HG03095 (cell line): Measurements from ENCODE around the gene OR1J1.

ENCODE experiments used
- ATAC-seq: cut with Tn5 transposase; IDR thresholded peaks from one replicate; pipeline ENCODE4 v1.9.1; 2021; ENCODE audit warnings: moderate library complexity; ENCODE audit not compliant: unreplicated experiment

The OR1J1 gene, protein sequence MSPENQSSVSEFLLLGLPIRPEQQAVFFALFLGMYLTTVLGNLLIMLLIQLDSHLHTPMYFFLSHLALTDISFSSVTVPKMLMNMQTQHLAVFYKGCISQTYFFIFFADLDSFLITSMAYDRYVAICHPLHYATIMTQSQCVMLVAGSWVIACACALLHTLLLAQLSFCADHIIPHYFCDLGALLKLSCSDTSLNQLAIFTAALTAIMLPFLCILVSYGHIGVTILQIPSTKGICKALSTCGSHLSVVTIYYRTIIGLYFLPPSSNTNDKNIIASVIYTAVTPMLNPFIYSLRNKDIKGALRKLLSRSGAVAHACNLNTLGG

DNA sequence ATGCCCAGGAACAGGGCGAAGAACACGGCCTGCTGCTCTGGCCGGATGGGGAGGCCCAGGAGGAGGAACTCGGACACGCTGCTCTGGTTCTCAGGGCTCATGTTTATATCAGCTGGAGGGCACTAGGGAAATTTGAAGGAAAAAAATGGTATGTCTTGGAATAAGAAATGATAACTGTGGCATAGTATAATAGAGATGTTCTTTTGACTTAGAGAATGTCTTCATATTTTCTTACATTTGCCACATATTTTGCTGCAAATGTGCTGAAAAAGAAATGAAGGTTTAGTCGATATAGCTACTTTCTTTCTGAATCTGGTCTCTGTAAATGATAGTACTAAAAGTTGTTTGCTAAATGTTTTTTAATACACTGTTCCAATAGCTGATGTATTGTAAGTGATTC is at the start of gene OR1J1:
TSS of gene OR1J1 (minus strand) at position 101 of the 400 bp plus-strand sequence. CDS start at position 101, 0 bp downstream.
- ATAC-seq = no peak

DNA sequence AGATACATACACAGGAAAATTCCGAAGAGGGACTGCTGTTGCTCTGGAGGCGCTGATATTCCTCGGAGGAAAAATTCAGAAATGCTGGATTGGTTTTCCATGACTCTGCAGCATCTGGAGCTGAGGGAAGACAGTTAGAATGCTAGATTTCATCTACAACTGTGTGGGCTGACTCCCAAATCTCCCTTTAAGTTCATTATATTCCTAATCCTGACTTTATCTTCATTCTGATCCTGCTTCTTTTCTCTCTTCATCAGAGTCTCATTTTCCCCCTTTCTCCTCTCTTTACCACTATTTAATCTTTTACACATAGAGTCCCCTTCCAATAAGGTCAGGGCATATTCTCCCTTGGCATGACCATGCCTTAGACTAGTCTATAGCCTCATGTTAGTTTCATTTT is 49.5 kb upstream of the OR1J1 start, which contains the start of gene OR1N1:
TSS of gene OR1N1 (minus strand) at position 101 of the 400 bp plus-strand sequence. CDS start at position 101, 0 bp downstream.
- ATAC-seq = no peak

DNA sequence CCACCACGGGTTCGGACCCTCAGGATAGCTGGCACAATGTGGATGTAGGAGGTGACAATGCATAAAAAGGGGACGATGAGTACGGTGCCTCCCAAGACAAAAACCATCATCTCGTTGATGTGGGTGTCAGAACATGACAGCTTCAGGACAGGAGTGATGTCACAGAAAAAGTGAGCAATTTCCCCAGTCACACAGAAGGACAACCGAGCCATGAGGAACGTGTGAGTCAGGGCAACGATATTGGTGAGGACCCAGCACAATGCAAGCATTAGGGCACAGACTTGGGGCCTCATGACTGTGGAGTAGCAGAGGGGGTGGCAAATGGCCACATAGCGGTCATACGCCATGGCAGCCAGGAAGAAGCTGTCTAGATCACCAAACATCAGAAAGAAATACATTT is 48.9 kb upstream of the OR1J1 start:
- ATAC-seq = no peak

DNA sequence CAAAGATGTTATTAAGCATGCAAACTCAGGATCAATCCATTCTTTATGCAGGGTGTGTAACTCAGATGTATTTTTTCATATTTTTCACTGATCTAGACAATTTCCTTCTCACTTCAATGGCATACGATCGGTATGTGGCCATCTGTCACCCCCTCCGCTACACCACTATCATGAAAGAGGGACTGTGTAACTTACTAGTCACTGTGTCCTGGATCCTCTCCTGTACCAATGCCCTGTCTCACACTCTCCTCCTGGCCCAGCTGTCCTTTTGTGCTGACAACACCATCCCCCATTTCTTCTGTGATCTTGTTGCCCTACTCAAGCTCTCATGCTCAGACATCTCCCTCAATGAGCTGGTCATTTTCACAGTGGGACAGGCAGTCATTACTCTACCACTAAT is 41.6 kb upstream of the OR1J1 start:
- no peak for ATAC-seq

DNA sequence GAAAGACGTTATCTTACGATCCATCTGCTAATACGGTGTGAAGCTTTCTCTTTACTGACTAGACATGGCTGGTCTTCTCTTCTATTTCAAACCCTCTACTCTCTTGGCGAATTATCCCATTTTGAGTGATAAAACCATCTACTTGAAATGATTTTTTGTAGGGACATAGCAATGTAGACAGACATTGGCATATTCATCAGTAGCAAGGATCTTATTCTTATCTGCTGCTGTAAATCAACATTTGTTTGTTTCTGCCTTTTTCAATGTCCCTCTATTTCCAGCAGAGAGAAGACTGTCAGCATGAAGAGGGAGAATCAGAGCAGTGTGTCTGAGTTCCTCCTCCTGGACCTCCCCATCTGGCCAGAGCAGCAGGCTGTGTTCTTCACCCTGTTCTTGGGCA is 41.1 kb upstream of the OR1J1 start, which contains the start of gene OR1J4:
TSS of gene OR1J4 (plus strand) at position 301 of the 400 bp plus-strand sequence. CDS start at position 301, 0 bp downstream.
- no peak for ATAC-seq

DNA sequence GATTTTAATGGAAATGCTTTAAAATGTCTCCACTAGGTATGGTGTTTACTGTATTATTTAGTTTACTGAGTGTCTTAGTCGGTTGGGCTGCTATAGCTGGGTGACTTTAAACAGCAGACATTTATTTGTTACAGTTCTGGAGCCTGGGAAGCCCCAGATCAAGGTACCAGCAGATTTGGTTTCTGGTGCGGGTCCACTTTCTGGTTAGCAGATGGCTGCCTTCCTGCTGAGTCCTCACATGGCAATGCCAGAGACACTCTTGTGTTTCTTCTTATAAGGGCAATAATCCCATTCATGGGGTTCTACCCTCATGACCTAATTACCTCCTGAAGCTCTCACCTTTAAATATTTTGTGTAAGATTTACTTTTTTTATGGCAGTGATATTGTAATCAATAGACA is 40.5 kb upstream of the OR1J1 start:
- ATAC-seq = no peak

DNA sequence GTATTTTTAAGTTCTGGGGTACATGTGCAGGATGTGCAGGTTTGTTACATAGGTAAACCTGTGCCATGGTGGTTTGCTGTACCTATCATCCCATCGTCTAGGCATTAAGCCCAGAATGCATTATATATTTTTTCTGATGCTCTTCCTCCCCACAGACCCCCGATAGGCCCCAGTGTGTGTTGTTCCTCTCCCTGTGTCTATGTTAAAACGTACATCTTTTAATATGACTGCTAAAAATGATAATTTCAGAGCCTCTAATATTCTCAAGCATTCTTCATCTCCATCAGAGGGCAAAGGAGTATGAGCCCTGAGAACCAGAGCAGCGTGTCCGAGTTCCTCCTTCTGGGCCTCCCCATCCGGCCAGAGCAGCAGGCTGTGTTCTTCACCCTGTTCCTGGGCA is 32.8 kb upstream of the OR1J1 start, which contains the start of gene OR1J2:
TSS of gene OR1J2 (plus strand) at position 301 of the 400 bp plus-strand sequence. CDS start at position 301, 0 bp downstream.
- ATAC-seq = no peak

DNA sequence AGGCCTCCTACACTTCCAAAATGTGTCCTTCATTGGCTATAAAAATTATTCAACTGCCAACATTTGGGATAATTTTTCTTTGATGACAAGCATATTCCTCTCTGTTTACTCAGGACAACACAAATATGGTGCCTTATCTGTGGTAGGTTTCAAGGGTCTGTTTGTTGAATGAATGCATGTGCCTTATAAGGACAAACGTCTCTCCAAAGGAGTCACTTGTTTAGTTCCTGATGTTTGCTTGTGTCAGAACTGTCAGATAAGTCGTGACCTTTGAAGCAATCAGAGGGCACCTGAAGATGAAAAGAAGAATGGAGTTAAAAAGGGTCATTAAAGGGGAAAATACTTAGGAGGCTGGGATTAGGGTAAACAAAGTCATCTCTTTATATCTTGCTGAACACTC is 29.2 kb upstream of the OR1J1 start:
- no peak for ATAC-seq

DNA sequence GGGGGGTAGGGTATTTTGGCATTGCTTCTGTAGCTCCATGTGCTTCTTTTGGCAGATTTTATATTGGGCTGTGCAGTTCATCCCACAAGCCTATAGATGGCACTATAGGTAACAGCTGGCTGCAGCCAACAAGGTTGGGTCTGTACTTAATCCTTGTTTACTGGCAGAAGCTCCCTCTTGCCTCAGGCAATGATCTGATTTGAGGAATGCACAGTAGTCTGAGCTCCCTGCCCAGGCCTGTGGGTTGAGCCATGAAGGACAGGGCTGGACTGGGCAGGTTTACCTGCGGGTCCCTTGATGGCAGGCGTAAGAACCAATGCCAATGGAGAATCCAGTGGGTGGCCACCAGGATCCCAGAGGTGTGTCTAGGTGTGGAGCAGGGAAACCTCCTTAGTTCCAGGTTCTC is 21.2 kb upstream of the OR1J1 start:
- no peak for ATAC-seq

DNA sequence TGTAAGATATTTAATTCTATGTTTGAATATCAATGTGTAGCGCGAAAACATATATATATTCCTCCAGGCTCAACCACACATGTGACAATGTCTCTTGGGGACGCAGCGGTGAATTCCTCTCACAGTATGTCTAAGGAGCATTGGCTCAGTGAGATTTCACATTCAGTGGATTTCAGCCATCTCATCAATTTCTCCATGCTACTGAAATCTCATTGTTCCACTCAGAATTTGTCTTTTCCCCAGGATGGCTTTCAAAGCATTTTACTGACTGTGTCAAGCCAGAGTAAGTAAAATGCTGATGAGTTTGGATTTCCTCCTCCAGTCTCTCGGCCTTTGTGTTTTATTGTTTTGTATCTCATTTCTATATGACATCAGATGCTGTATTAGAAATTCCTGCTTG is 1.3 kb upstream of the OR1J1 start:
- ATAC-seq = no peak

DNA sequence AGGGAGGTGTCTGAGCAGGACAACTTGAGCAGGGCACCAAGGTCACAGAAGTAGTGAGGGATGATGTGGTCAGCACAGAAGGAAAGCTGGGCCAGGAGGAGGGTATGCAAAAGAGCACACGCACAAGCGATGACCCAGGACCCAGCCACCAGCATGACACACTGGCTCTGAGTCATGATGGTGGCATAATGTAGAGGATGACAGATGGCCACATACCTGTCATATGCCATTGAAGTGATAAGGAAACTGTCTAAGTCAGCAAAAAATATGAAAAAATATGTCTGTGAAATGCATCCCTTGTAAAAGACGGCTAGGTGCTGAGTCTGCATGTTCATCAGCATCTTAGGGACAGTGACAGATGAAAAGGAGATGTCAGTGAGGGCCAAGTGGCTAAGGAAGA is 380 bp downstream of the OR1J1 start:
- no peak for ATAC-seq

DNA sequence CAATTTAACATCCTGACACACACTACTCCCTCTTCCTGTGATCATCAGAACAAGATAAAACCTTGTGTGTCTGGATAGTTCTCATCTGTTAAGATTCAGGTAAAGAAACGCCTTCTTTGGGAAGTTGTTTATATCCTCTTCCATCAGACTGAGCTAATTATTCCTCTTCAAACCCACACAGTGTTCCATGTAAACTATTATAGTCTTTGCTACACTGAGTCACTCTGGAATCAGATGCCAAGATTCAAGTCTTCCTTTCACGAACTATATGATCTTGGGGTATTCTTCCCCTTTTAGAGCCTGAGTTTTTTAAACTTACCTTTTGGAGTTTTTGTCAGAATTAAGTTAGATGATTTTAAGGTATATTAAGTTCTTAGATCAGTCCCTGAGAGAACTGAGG is 2.0 kb downstream of the OR1J1 start:
- ATAC-seq = no peak

DNA sequence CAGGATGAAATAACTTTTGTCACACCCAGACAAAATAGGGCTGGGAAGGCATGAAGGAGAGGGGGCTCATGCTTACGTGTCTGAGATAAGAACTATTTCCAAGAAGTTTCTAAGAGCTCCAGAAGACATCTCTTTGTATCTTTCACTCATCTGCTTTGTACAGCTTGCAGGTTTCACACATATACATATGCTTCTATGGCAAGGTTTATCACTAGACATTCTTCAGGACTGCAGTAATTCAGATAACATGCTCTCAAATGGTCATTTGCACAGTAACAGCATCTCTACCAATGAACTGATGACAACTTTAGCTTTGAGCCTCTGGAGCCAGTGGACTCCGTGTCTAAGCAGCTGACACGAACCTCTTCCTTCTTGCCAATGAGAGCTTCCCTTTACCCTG is 3.2 kb downstream of the OR1J1 start:
- ATAC-seq = no peak

DNA sequence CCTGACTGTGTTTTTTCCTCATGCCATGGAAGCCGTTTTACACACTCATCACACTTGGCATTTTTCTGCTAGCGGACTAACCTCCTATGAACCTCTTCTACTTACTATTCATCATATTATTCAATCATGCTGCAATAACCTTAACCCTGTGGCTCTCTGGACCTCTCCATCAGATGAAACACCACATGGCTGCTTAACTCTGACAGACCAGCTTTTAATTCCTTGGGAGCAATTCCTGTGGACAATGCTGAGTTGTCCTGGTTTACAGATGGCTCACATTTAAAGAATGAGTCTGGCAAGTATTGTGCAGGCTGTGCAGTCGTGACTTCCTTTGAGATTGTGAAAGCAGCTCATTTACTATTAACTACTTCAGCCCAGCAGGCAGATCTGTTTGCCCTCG is 9.0 kb downstream of the OR1J1 start:
- no peak for ATAC-seq

DNA sequence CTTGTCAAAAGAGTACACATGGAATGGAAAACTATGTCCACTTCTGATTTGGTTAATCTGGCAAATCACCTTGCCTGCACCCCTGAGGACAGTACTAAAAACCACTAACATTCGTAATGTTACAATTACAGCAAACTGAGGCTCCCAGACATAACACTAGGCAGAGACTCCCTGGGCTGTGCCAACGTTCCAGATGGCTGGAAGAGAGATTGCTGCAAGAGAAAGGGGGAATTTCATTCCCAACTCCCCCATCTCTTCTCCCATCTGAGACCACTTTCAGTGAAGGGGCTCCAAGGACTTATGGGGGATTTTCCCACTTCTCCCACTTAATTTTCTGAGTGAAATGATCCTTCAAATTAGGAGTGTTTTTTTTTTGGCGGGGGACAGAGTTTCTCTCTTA is 11.3 kb downstream of the OR1J1 start:
- ATAC-seq = no peak

DNA sequence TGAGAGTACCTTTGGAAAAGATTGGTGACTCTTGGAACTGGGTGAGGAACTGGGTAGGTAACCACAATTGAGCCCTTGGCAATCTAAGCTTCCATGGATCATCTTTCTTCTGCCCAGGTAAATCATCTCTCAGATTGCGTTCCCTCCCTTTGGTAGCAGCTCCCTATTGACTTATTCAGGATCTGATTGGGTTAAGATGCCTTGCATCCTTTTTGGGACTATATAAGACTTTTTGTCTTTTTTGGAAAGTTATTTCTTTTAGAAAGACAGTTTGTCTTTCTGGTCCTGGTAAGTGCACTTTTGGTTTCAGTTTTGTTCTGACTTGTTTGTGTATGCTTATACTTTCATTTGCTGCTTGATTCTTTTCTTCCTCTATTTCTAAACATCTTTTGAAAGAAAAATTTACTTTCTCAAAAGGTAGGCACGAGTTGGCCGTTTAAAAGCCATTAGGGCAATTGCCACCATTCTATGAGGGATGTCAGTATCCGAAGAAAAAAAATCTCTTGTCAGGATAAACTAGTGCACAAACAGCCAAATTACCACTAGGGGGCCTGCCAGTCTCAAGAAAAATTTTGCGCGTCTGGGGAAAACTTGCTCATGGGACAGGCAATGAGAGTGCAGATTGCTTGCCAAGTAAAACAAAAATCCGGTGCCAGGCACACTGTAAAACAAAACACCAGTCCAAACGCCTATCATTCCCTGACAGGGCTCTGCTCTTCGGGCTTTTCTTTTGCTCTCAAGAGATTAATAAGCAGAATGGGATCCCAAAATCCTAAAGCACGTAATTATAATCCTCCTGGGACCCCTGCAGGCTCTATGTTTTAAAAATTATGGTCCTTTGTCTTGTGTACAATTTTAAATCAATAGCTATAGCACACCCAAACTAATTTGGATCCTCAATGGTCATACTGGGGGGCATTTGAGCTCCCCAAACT is 12.8 kb downstream of the OR1J1 start:
- peak; percentile 57 for ATAC-seq

DNA sequence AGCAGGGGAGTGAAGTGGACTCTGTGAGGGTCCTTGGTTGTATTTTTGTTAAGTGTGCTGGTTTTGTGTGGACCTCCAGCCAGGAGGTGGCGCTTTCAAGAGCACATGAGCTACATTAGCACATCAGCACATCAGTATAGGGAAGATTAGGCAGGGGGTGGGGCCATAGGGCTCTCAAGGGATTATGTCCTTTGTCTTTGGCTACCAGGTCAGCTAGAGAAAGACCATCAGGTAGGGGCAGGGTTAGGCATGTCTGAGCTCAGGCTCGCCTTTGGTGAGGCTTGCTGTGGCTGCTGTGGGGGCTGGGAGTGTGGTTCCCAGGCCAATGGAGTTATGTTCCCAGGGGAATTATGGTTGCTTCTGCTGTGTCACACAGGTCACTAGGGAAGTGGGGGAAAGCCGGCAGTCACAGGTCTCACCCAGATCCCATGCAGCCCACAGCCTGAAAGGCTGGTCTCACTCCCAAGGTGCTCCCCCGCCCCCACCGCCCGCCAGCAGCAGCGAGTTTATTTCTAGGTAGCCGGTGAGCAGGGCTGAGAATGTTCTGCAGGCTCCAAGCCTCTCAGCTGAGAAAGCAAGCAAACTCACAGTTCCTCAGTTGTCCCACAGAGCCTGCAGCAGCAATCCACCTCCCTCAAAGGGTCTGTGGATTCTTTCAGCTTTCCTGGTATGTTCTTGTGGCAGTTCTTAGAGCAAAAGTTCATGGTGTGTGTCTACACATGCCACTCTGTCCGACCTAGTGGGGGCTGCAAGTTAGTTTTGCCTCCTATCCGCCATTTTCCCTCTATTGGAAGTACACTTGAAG is 13.7 kb downstream of the OR1J1 start:
- ATAC-seq = peak; percentile 68

DNA sequence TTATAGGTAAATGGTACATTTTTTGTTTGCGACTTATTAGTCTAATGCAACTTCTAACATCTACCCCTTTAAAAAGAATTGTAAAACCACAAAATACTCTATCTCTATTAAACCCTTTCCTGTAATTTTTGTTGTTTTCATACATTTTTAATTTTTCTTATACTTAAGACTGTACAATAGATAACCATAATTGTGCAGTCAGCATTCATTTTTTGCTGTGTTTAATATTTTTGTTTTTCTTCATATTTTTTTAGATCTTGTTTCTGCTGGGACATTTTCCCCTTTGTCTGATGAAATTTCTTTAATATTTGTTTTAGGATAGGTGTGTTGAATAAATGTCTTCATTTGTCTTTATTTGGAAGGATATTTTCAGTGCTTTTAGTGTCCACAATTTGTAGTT is 19.9 kb downstream of the OR1J1 start:
- no peak for ATAC-seq

DNA sequence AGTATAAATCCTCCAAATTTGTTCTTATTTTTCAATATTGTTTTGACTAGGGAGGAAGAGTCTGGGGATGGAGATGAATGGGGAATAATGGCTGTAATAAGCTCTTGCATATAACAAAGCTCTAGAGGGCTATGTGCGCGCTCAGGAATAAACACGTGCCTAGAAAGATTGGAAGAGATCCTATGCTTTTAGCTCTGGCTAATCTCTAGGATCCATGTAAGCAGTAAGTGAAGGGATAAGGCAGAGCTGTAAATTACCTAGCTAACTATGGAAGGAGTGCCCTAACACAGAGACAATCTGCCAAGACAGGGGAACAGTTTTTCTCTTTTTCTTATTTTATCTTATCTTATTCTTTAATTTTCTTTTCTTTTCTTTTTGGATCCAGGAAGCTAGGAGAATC is 21.6 kb downstream of the OR1J1 start:
- ATAC-seq = no peak

DNA sequence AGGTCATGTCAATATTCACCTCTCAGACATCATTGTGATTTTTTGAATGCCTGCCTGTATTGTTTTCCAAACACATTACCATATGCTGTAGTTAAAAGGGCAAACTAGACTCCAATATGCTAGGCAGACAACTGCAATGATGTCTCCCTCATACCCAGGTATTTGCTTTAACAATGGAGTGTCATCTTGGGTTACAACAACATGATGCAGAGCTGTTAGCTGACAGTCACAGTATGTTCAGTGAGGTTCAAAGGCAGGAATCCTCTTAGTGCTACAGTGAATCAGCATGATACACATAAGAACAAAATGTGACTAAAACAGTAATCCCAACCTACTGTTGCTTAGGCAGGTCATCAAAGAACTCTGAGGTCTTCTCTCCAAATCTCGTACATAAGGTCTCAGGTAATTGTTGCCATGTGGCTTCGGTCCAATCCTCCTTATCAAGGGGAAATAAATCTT is 24.0 kb downstream of the OR1J1 start:
- no peak for ATAC-seq
